Uterus (tissue), 4 donors: ENCODE data around the gene DNAH1. TPM values are rescaled to one million over a fixed set of nuclear protein-coding genes. Genes with fewer than 3 reads are reported as not detected.

Experiments
- DNase-seq, 2 donors: peaks; one replicate each; pipeline ENCODE4 v3.0.0-alpha.2; 2019 to 2020
- H3K27ac ChIP-seq, 2 donors: fragments of 200-600 bp; sonication (generic); 1 replicate in 1 of 2; 2 replicates in 1 of 2; pipeline ENCODE4 v1.5.1; 2016 to 2018
- H3K27me3 ChIP-seq, 2 donors: fragments of 200-600 bp; sonication (generic); one replicate each; pipeline ENCODE4 v1.5.1; 2018 to 2019; ENCODE audit warnings: control low read depth in 1 of 2
- H3K36me3 ChIP-seq, 2 donors: fragments of 200-600 bp; sonication (generic); one replicate each; pipeline ENCODE4 v1.5.1; 2019; ENCODE audit warnings: control low read depth in 1 of 2
- H3K4me1 ChIP-seq, 2 donors: fragments of 200-600 bp; sonication (generic); one replicate each; pipeline ENCODE4 v1.5.1; 2018 to 2019; ENCODE audit warnings: control low read depth in 1 of 2
- H3K4me3 ChIP-seq, 2 donors: fragments of 200-600 bp; sonication (generic); 1 replicate in 1 of 2; 2 replicates in 1 of 2; pipeline ENCODE4 v1.5.1; 2018 to 2019; ENCODE audit warnings: mild to moderate bottlenecking in 1 of 2
- H3K9me3 ChIP-seq, 2 donors: fragments of 200-600 bp; sonication (generic); one replicate each; pipeline ENCODE4 v1.5.1; 2019; ENCODE audit warnings: control low read depth in 1 of 2
- CTCF ChIP-seq, 4 experiments: fragments of 200-600 bp in 2 of 4; fragments of 450-650 bp in 2 of 4; sonication (generic) in 2 of 4; IDR thresholded peaks; one replicate each; pipeline ENCODE4 v1.5.1; 2016 to 2019; ENCODE audit warnings: antibody characterized with exemption in 4 of 4, mild to moderate bottlenecking in 2 of 4, moderate library complexity in 1 of 4
- POLR2A ChIP-seq, 2 donors: fragments of 450-650 bp; IDR thresholded peaks; one replicate each; pipeline ENCODE4 v1.6.1; 2016; ENCODE audit warnings: antibody characterized with exemption in 2 of 2, mild to moderate bottlenecking in 1 of 2, moderate library complexity in 1 of 2
- intact Hi-C: fragments of 100-400 bp; cut with DNase I; formaldehyde crosslinking; loops from one replicate; pipeline ENCODE4 v1.15.1; 2023; ENCODE audit warnings: low total_unique reads
- total RNA-seq, 4 donors: library from RNA; depleted of rRNA in 3 of 4; stranded (reverse); fragments of >200 nt in 3 of 4; gene quantifications; one replicate each; pipeline versions ENCODE4 v1.1.0 to v1.2.4, GENCODE V29; 2014 to 2023
- donor health status: DM: yes; HTN: yes; CAD: no.

The DNAH1 gene
- total RNA-seq, 4 donors from 2014 or later: 5.1 to 46.2 (median 11.0) TPM

GRCh38 chr3:52394751-52395502 lies 78.8 kb downstream of the DNAH1 start:
- no peak for DNase-seq

GRCh38 chr3:52395503-52395865 lies 79.4 kb downstream of the DNAH1 start:
- H3K9me3 ChIP-seq: no peaks in the 10 kb centered on the region
- H3K27me3 ChIP-seq: no peaks in the 10 kb centered on the region
- no peak overlapping the region for H3K27ac ChIP-seq
- no peak for DNase-seq
- no peak overlapping the region for H3K4me3 ChIP-seq
- intact Hi-C loops: no loop called here
- no peak for TF ChIP-seq POLR2A (IDR thresholded peaks at IDR 0.05)
- no peak for TF ChIP-seq CTCF (IDR thresholded peaks at IDR 0.05)
- H3K4me1 ChIP-seq: no peaks in the 10 kb centered on the region
- H3K36me3 ChIP-seq: no peaks in the 10 kb centered on the region

More at GRCh38 chr3:52394751-52395502, 78.8 kb downstream of the DNAH1 start:
- no peak for TF ChIP-seq POLR2A (IDR thresholded peaks at IDR 0.05)
- no peaks in the 10 kb centered on the region for H3K36me3 ChIP-seq
- H3K4me3 ChIP-seq: no peak overlapping the region
- H3K4me1 ChIP-seq: no peaks in the 10 kb centered on the region
- H3K27me3 ChIP-seq: no peaks in the 10 kb centered on the region
- no peak overlapping the region for H3K27ac ChIP-seq
- intact Hi-C loops: no loop called here
- H3K9me3 ChIP-seq: no peaks in the 10 kb centered on the region

GRCh38 chr3:52396011-52396906 lies 80.1 kb downstream of the DNAH1 start:
- Histone ChIP-seq H3K4me3 (no peak overlapping the region), H3K4me1 (no peaks in the 10 kb centered on the region), H3K27ac (no peak overlapping the region), H3K9me3 (no peaks in the 10 kb centered on the region), H3K36me3 (no peaks in the 10 kb centered on the region), H3K27me3 (no peaks in the 10 kb centered on the region)
- TF ChIP-seq POLR2A (IDR thresholded peaks at IDR 0.05): no peak
- no peak for TF ChIP-seq CTCF (IDR thresholded peaks at IDR 0.05)
- DNase-seq: no peak
- intact Hi-C loops: no loop called here

GRCh38 chr3:52396907-52397591 lies 80.9 kb downstream of the DNAH1 start:
- H3K4me3 ChIP-seq: no peak overlapping the region
- no peaks in the 10 kb centered on the region for H3K9me3 ChIP-seq
- no peaks in the 10 kb centered on the region for H3K27me3 ChIP-seq
- H3K36me3 ChIP-seq: no peaks in the 10 kb centered on the region
- no peak for DNase-seq
- H3K4me1 ChIP-seq: no peaks in the 10 kb centered on the region
- TF ChIP-seq POLR2A (IDR thresholded peaks at IDR 0.05): no peak
- TF ChIP-seq CTCF (IDR thresholded peaks at IDR 0.05): no peak
- H3K27ac ChIP-seq: no peak overlapping the region
- intact Hi-C loops: no loop called here

- TF ChIP-seq CTCF (IDR thresholded peaks at IDR 0.05) (no peak), POLR2A (IDR thresholded peaks at IDR 0.05) (no peak)
- no peak for DNase-seq
- H3K4me3 ChIP-seq: no peak overlapping the region
- H3K9me3 ChIP-seq: no peaks in the 10 kb centered on the region
- no peaks in the 10 kb centered on the region for H3K4me1 ChIP-seq
- H3K27ac ChIP-seq: no peak overlapping the region
- intact Hi-C loops: no loop called here
- no peaks in the 10 kb centered on the region for H3K36me3 ChIP-seq
- no peaks in the 10 kb centered on the region for H3K27me3 ChIP-seq
These were observed 81.7 kb downstream of the DNAH1 start for GRCh38 chr3:52397676-52398399.
